ENCODE data around the gene UGT1A10. TPM values are rescaled to one million over a fixed set of nuclear protein-coding genes. Genes with fewer than 3 reads are reported as not detected.

The UGT1A10 gene
- total and polyA plus RNA-seq, 5 donors from 2014 or later = not detected

- no peak for DNase-seq
- H3K27me3 Mint-ChIP-seq = peaks cover 13% of the 10 kb centered on the region
- H3K9me3 Mint-ChIP-seq = peaks cover 0 to 5% (median 0%) of the 10 kb centered on the region in 7 donors
- no peak overlapping the region for H3K4me3 Mint-ChIP-seq
- Histone ChIP-seq H3K27me3 (ENCODE audit: control insufficient read depth, insufficient read depth, low read length) (peaks cover 9% of the 10 kb centered on the region), H3K36me3 (ENCODE audit: control insufficient read depth, insufficient read depth, low read length) (no peaks in the 10 kb centered on the region), H3K4me3 (ENCODE audit: low read depth, low read length) (no peak overlapping the region), H3K27ac (ENCODE audit: insufficient read depth, low read length, poor library complexity, severe bottlenecking) (no peak overlapping the region), H3K9me3 (ENCODE audit: control insufficient read depth in 2 of 2, low read length in 2 of 2) (no peaks in the 10 kb centered on the region), H3K4me1 (ENCODE audit: control insufficient read depth, insufficient read depth, low read length, poor library complexity, severe bottlenecking) (no peaks in the 10 kb centered on the region)
- no peaks in the 10 kb centered on the region for H3K36me3 Mint-ChIP-seq
- no peak overlapping the region for H3K27ac Mint-ChIP-seq
- H3K4me1 Mint-ChIP-seq = no peaks in the 10 kb centered on the region
- ATAC-seq (ENCODE audit: low read depth in 2 of 2) = no peak
These were observed 71.8 kb downstream of the UGT1A10 start for GRCh38 chr2:233707940-233708644.

GRCh38 chr2:233708942-233709341 lies 72.7 kb downstream of the UGT1A10 start:
- H3K27ac Mint-ChIP-seq = no peak overlapping the region
- no peak for DNase-seq
- H3K27me3 Mint-ChIP-seq = peaks cover 13% of the 10 kb centered on the region
- Histone ChIP-seq H3K27ac (ENCODE audit: insufficient read depth, low read length, poor library complexity, severe bottlenecking) (no peak overlapping the region), H3K9me3 (ENCODE audit: control insufficient read depth in 2 of 2, low read length in 2 of 2) (no peaks in the 10 kb centered on the region), H3K4me1 (ENCODE audit: control insufficient read depth, insufficient read depth, low read length, poor library complexity, severe bottlenecking) (no peaks in the 10 kb centered on the region), H3K36me3 (ENCODE audit: control insufficient read depth, insufficient read depth, low read length) (no peaks in the 10 kb centered on the region), H3K4me3 (ENCODE audit: low read depth, low read length) (no peak overlapping the region), H3K27me3 (ENCODE audit: control insufficient read depth, insufficient read depth, low read length) (peaks cover 9% of the 10 kb centered on the region)
- no peaks in the 10 kb centered on the region for H3K36me3 Mint-ChIP-seq
- H3K4me3 Mint-ChIP-seq = no peak overlapping the region
- no peak for ATAC-seq (ENCODE audit: low read depth in 2 of 2)
- H3K9me3 Mint-ChIP-seq = peaks cover 0 to 4% (median 0%) of the 10 kb centered on the region in 7 donors
- H3K4me1 Mint-ChIP-seq = no peaks in the 10 kb centered on the region

- H3K36me3 Mint-ChIP-seq = no peaks in the 10 kb centered on the region
- Histone ChIP-seq H3K9me3 (ENCODE audit: control insufficient read depth in 2 of 2, low read length in 2 of 2) (no peaks in the 10 kb centered on the region), H3K36me3 (ENCODE audit: control insufficient read depth, insufficient read depth, low read length) (no peaks in the 10 kb centered on the region), H3K4me1 (ENCODE audit: control insufficient read depth, insufficient read depth, low read length, poor library complexity, severe bottlenecking) (no peaks in the 10 kb centered on the region), H3K27me3 (ENCODE audit: control insufficient read depth, insufficient read depth, low read length) (peaks cover 9% of the 10 kb centered on the region), H3K4me3 (ENCODE audit: low read depth, low read length) (no peak overlapping the region), H3K27ac (ENCODE audit: insufficient read depth, low read length, poor library complexity, severe bottlenecking) (no peak overlapping the region)
- DNase-seq (peak; percentile 29 to 52 (median 40)), ATAC-seq (ENCODE audit: low read depth in 2 of 2) (peak in 1 of 2 donors; percentile 53)
- no peaks in the 10 kb centered on the region for H3K4me1 Mint-ChIP-seq
- peaks cover 0 to 1% (median 0%) of the 10 kb centered on the region in 7 donors for H3K9me3 Mint-ChIP-seq
- no peak overlapping the region for H3K4me3 Mint-ChIP-seq
- H3K27ac Mint-ChIP-seq = no peak overlapping the region
- peaks cover 20% of the 10 kb centered on the region for H3K27me3 Mint-ChIP-seq
These were observed 75.2 kb downstream of the UGT1A10 start for GRCh38 chr2:233711312-233712008.

DNA sequence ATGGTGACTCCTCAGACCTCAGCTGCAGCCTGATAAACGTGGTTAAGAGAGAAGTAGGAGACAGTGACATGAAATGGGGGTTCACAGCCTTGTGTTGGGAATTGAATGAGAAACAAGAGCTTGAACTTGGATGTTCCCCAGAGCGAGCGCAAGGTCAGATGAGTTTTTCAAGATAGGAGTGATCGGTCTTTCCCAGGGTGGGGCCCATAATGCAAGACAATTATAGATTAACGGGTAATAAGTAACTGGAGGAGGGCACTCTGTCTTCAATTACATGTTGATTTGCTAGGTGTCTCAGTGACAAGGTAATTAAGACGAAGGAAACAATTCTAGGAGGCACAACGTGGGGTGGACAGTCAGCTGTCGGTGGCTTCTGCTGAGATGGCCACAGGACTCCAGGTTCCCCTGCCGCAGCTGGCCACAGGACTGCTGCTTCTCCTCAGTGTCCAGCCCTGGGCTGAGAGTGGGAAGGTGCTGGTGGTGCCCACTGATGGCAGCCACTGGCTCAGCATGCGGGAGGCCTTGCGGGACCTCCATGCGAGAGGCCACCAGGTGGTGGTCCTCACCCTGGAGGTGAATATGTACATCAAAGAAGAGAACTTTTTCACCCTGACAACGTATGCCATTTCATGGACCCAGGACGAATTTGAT lies 76.5 kb downstream of the UGT1A10 start, which contains the start of gene UGT1A5:
UGT1A5 (plus strand) TSS at position 297 of the 651 bp plus-strand sequence; CDS start at position 382, 85 bp downstream.
- Mint-ChIP-seq H3K9me3 (peaks cover 0 to 1% (median 0%) of the 10 kb centered on the region in 7 donors), H3K4me1 (no peaks in the 10 kb centered on the region), H3K27ac (no peak within 1 kb of the TSS), H3K4me3 (no peak within 1 kb of the TSS), H3K36me3 (no peaks in the 10 kb centered on the region), H3K27me3 (peaks cover 24% of the 10 kb centered on the region)
- Histone ChIP-seq H3K27me3 (ENCODE audit: control insufficient read depth, insufficient read depth, low read length) (peaks cover 9% of the 10 kb centered on the region), H3K4me1 (ENCODE audit: control insufficient read depth, insufficient read depth, low read length, poor library complexity, severe bottlenecking) (no peaks in the 10 kb centered on the region), H3K27ac (ENCODE audit: insufficient read depth, low read length, poor library complexity, severe bottlenecking) (no peak within 1 kb of the TSS), H3K36me3 (ENCODE audit: control insufficient read depth, insufficient read depth, low read length) (no peaks in the 10 kb centered on the region), H3K4me3 (ENCODE audit: low read depth, low read length) (no peak within 1 kb of the TSS), H3K9me3 (ENCODE audit: control insufficient read depth in 2 of 2, low read length in 2 of 2) (no peaks in the 10 kb centered on the region)
- ATAC-seq (ENCODE audit: low read depth in 2 of 2) (no peak), DNase-seq (no peak)

DNA sequence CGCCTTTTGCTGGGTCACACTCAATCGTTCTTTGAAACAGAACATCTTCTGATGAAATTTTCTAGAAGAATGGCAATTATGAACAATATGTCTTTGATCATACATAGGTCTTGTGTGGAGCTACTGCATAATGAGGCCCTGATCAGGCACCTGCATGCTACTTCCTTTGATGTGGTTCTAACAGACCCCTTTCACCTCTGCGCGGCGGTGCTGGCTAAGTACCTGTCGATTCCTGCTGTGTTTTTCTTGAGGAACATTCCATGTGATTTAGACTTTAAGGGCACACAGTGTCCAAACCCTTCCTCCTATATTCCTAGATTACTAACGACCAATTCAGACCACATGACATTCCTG lies 77.0 kb downstream of the UGT1A10 start:
- no peak for DNase-seq
- Mint-ChIP-seq H3K9me3 (peaks cover 0 to 1% (median 0%) of the 10 kb centered on the region in 7 donors), H3K36me3 (no peaks in the 10 kb centered on the region), H3K27ac (no peak overlapping the region), H3K4me3 (no peak overlapping the region), H3K4me1 (no peaks in the 10 kb centered on the region), H3K27me3 (peaks cover 22% of the 10 kb centered on the region)
- no peak overlapping the region for H3K4me3 ChIP-seq (ENCODE audit: low read depth, low read length)
- H3K27me3 ChIP-seq (ENCODE audit: control insufficient read depth, insufficient read depth, low read length) = peaks cover 9% of the 10 kb centered on the region
- no peaks in the 10 kb centered on the region for H3K36me3 ChIP-seq (ENCODE audit: control insufficient read depth, insufficient read depth, low read length)
- H3K27ac ChIP-seq (ENCODE audit: insufficient read depth, low read length, poor library complexity, severe bottlenecking) = no peak overlapping the region
- no peak for ATAC-seq (ENCODE audit: low read depth in 2 of 2)
- no peaks in the 10 kb centered on the region for H3K9me3 ChIP-seq (ENCODE audit: control insufficient read depth in 2 of 2, low read length in 2 of 2)
- no peaks in the 10 kb centered on the region for H3K4me1 ChIP-seq (ENCODE audit: control insufficient read depth, insufficient read depth, low read length, poor library complexity, severe bottlenecking)

DNA sequence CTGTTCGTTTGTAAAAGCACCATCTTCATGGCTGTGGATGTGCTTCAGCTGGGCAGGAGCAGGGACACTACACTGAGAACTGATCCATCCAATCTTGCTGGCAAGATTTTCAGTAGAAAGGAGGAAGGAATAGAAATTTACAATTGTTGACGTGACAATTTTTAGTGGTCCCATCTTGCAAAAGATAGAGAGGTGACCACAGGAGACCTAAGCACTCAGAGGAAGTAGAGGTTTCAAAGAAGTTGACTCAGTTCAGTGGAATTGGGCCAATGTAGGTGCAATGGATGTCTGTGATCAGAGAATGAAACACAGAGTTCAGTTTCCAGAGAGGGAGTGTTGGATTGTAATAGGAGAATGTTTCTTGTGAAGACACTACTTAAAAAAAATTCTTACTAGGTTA lies 77.9 kb downstream of the UGT1A10 start:
- H3K4me3 Mint-ChIP-seq = no peak overlapping the region
- no peak overlapping the region for H3K27ac Mint-ChIP-seq
- no peaks in the 10 kb centered on the region for H3K36me3 ChIP-seq (ENCODE audit: control insufficient read depth, insufficient read depth, low read length)
- no peaks in the 10 kb centered on the region for H3K36me3 Mint-ChIP-seq
- no peaks in the 10 kb centered on the region for H3K9me3 ChIP-seq (ENCODE audit: control insufficient read depth in 2 of 2, low read length in 2 of 2)
- H3K27ac ChIP-seq (ENCODE audit: insufficient read depth, low read length, poor library complexity, severe bottlenecking) = no peak overlapping the region
- peaks cover 0 to 1% (median 0%) of the 10 kb centered on the region in 7 donors for H3K9me3 Mint-ChIP-seq
- H3K4me1 ChIP-seq (ENCODE audit: control insufficient read depth, insufficient read depth, low read length, poor library complexity, severe bottlenecking) = no peaks in the 10 kb centered on the region
- ATAC-seq (ENCODE audit: low read depth in 2 of 2) (no peak), DNase-seq (no peak)
- no peaks in the 10 kb centered on the region for H3K4me1 Mint-ChIP-seq
- H3K27me3 ChIP-seq (ENCODE audit: control insufficient read depth, insufficient read depth, low read length) = peaks cover 5% of the 10 kb centered on the region
- peaks cover 17% of the 10 kb centered on the region for H3K27me3 Mint-ChIP-seq
- no peak overlapping the region for H3K4me3 ChIP-seq (ENCODE audit: low read depth, low read length)

GRCh38 chr2:233718552-233718951 lies 82.3 kb downstream of the UGT1A10 start, which contains the start of gene UGT1A4:
Gene UGT1A4, plus strand, starts transcription at chr2:233718736. Its CDS starts 85 bp downstream, at chr2:233718821.
- ATAC-seq (ENCODE audit: low read depth in 2 of 2) (no peak), DNase-seq (no peak)
- Mint-ChIP-seq H3K36me3 (no peaks in the 10 kb centered on the region), H3K27me3 (peaks cover 15% of the 10 kb centered on the region), H3K4me3 (peak within 1 kb of the TSS in 1 of 4 donors; percentile 13), H3K4me1 (no peaks in the 10 kb centered on the region), H3K27ac (no peak within 1 kb of the TSS), H3K9me3 (peaks cover 0 to 1% (median 0%) of the 10 kb centered on the region in 7 donors)
- H3K4me1 ChIP-seq (ENCODE audit: control insufficient read depth, insufficient read depth, low read length, poor library complexity, severe bottlenecking) = no peaks in the 10 kb centered on the region
- no peaks in the 10 kb centered on the region for H3K36me3 ChIP-seq (ENCODE audit: control insufficient read depth, insufficient read depth, low read length)
- H3K4me3 ChIP-seq (ENCODE audit: low read depth, low read length) = no peak within 1 kb of the TSS
- H3K9me3 ChIP-seq (ENCODE audit: control insufficient read depth in 2 of 2, low read length in 2 of 2) = no peaks in the 10 kb centered on the region
- no peaks in the 10 kb centered on the region for H3K27me3 ChIP-seq (ENCODE audit: control insufficient read depth, insufficient read depth, low read length)
- H3K27ac ChIP-seq (ENCODE audit: insufficient read depth, low read length, poor library complexity, severe bottlenecking) = no peak within 1 kb of the TSS

All from CD4-positive, CD25-positive, alpha-beta regulatory T cell (primary cell).